ENCODE measurements around the gene CACNG5.

The CACNG5 gene

DNA sequence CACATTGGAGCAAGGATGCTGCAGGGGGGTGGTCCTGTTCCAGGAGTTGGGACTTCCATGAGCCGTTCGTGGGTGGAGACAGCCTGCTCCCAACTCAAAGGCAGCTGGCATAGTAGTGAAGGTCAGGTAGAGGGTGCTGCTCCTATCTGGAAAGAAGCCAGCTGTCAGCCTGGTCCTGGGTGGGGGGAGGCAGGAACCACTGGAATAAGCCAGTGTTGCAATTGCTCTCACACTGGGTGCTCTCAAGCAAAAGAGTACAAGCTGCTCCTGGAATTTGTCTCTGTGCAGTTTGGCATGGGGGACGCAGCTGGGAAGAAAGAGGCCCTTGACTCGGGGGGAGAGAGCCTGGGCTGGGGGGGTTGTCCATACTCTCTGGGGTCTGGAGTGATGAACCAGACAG lies 8.7 kb downstream of the CACNG5 start:
- TF ChIP-seq ZNF565 (CRISPR knock-in tag; conservative IDR thresholded peaks at IDR 0.05; ENCODE audit: low read depth) = no peak
- no peak for TF ChIP-seq ZC3H10 (CRISPR knock-in tag; IDR thresholded peaks at IDR 0.05)
- no peak for TF ChIP-seq ZFP3 (CRISPR knock-in tag; IDR thresholded peaks at IDR 0.05)
- ATAC-seq = no peak

DNA sequence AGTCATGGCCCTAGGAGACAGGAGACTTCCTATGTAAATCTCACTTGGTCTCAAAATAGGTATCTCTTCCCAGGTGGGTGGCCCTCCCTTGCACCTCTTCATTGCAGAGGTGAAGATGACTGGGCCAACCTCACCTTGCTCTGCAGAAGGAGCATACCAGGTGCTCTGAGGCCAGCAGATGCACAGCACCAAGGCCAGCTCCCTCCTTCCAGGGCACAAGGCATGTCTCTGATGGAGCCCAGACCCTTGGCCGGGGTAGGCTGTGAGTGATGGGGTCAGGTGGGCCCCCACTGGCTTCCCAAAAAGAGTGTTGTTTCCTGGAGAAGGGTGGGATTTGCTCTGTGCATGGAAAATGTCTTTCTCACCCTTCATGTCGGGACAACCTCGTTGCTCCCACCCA lies 12.8 kb downstream of the CACNG5 start:
- ATAC-seq = no peak

DNA sequence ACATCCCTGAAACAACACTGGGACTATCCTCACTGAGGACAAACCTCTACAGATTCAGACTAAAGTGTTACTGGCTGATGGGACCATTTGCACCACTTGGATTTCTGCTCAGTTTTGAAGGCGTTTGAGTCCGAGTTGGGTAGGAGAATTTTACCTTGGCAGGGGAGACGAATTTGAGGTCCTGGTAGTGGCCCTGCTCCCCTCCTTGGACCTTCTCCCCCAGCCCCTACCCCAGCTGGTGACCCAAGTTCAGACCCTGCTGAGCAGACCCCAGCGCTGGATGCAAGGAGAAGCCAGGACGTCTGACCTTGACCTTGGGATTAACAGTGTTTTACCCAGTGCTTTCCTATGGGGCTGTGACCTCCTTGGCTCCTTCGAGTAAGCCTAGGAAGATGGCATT lies 13.6 kb downstream of the CACNG5 start:
- no peak for ATAC-seq

More for the DNA sequence above, 12.8 kb downstream of the CACNG5 start:
- no peak for TF ChIP-seq ZC3H10 (CRISPR knock-in tag; IDR thresholded peaks at IDR 0.05)

DNA sequence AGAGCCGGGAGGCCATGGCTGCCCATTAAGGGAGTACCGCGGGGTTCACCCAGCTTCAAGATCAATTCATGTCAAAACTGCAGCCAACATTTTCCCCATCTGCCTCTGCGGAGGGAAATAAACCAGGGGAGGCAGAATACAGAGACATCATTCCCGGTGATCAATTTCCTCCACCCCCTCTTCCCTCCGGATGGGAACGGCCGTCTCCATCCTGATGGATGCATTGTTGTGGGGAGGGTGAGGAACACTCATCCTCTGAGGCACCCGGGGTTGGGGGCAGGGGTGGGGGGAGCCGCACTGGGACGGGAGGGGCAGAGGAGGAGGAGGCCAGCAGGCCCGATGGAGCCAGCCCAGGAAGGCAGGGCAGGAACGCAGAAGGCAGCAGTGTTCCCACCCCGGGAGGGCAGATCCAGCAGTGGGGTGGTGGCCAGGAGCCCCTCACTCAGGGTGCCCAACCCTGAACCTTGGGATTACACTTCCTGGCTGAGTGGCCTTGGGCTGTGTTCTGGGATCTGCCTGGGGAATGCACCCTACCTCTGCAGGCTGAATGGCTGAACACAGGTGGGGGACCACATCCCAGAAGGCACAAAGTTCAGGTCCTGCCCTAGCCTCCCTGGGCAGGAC lies 14.2 kb downstream of the CACNG5 start:
- no peak for TF ChIP-seq TOX (CRISPR knock-in tag; IDR thresholded peaks at IDR 0.05; ENCODE audit: borderline replicate concordance)
- no peak for TF ChIP-seq ZNF70 (CRISPR knock-in tag; IDR thresholded peaks at IDR 0.05)
- TF ChIP-seq, protein P1, sequence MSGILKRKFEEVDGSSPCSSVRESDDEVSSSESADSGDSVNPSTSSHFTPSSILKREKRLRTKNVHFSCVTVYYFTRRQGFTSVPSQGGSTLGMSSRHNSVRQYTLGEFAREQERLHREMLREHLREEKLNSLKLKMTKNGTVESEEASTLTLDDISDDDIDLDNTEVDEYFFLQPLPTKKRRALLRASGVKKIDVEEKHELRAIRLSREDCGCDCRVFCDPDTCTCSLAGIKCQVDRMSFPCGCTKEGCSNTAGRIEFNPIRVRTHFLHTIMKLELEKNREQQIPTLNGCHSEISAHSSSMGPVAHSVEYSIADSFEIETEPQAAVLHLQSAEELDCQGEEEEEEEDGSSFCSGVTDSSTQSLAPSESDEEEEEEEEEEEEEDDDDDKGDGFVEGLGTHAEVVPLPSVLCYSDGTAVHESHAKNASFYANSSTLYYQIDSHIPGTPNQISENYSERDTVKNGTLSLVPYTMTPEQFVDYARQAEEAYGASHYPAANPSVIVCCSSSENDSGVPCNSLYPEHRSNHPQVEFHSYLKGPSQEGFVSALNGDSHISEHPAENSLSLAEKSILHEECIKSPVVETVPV (CRISPR knock-in tag; IDR thresholded peaks at IDR 0.05) = no peak
- TF ChIP-seq, protein P2, sequence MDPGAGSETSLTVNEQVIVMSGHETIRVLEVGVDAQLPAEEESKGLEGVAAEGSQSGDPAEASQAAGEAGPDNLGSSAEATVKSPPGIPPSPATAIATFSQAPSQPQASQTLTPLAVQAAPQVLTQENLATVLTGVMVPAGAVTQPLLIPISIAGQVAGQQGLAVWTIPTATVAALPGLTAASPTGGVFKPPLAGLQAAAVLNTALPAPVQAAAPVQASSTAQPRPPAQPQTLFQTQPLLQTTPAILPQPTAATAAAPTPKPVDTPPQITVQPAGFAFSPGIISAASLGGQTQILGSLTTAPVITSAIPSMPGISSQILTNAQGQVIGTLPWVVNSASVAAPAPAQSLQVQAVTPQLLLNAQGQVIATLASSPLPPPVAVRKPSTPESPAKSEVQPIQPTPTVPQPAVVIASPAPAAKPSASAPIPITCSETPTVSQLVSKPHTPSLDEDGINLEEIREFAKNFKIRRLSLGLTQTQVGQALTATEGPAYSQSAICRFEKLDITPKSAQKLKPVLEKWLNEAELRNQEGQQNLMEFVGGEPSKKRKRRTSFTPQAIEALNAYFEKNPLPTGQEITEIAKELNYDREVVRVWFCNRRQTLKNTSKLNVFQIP (CRISPR knock-in tag; IDR thresholded peaks at IDR 0.05; ENCODE audit: borderline replicate concordance, low read depth) = no peak
- no peak for ATAC-seq

More for the DNA sequence above, 13.6 kb downstream of the CACNG5 start:
- no peak for TF ChIP-seq ZNF8 (CRISPR knock-in tag; IDR thresholded peaks at IDR 0.05)
- TF ChIP-seq ZC3H10 (CRISPR knock-in tag; IDR thresholded peaks at IDR 0.05) = no peak
- TF ChIP-seq ZFP3 (CRISPR knock-in tag; IDR thresholded peaks at IDR 0.05) = no peak
- TF ChIP-seq CSDC2 (CRISPR knock-in tag; IDR thresholded peaks at IDR 0.05) = no peak
- TF ChIP-seq RARB (CRISPR knock-in tag; IDR thresholded peaks at IDR 0.05) = no peak
- TF ChIP-seq ZNF565 (CRISPR knock-in tag; conservative IDR thresholded peaks at IDR 0.05; ENCODE audit: low read depth) = no peak
- no peak for TF ChIP-seq GLIS3 (CRISPR knock-in tag; IDR thresholded peaks at IDR 0.05)
- no peak for TF ChIP-seq ISL1 (CRISPR knock-in tag; IDR thresholded peaks at IDR 0.05)
- TF ChIP-seq BACH2 (CRISPR knock-in tag; IDR thresholded peaks at IDR 0.05; ENCODE audit: borderline replicate concordance) = no peak
- no peak for TF ChIP-seq SNAI2 (CRISPR knock-in tag; IDR thresholded peaks at IDR 0.05)
- TF ChIP-seq, protein P3, sequence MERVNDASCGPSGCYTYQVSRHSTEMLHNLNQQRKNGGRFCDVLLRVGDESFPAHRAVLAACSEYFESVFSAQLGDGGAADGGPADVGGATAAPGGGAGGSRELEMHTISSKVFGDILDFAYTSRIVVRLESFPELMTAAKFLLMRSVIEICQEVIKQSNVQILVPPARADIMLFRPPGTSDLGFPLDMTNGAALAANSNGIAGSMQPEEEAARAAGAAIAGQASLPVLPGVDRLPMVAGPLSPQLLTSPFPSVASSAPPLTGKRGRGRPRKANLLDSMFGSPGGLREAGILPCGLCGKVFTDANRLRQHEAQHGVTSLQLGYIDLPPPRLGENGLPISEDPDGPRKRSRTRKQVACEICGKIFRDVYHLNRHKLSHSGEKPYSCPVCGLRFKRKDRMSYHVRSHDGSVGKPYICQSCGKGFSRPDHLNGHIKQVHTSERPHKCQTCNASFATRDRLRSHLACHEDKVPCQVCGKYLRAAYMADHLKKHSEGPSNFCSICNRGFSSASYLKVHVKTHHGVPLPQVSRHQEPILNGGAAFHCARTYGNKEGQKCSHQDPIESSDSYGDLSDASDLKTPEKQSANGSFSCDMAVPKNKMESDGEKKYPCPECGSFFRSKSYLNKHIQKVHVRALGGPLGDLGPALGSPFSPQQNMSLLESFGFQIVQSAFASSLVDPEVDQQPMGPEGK (CRISPR knock-in tag; IDR thresholded peaks at IDR 0.05; ENCODE audit: borderline replicate concordance) = no peak
- TF ChIP-seq, protein P2 (CRISPR knock-in tag; IDR thresholded peaks at IDR 0.05; ENCODE audit: borderline replicate concordance, low read depth) = no peak
- TF ChIP-seq OSR1 (CRISPR knock-in tag; IDR thresholded peaks at IDR 0.05) = no peak
- TF ChIP-seq TCF4 (CRISPR knock-in tag; IDR thresholded peaks at IDR 0.05; ENCODE audit: borderline replicate concordance) = no peak
- TF ChIP-seq ZFP30 (CRISPR knock-in tag; IDR thresholded peaks at IDR 0.05) = no peak
- TF ChIP-seq TOX (CRISPR knock-in tag; IDR thresholded peaks at IDR 0.05; ENCODE audit: borderline replicate concordance) = no peak
- TF ChIP-seq, protein P4, sequence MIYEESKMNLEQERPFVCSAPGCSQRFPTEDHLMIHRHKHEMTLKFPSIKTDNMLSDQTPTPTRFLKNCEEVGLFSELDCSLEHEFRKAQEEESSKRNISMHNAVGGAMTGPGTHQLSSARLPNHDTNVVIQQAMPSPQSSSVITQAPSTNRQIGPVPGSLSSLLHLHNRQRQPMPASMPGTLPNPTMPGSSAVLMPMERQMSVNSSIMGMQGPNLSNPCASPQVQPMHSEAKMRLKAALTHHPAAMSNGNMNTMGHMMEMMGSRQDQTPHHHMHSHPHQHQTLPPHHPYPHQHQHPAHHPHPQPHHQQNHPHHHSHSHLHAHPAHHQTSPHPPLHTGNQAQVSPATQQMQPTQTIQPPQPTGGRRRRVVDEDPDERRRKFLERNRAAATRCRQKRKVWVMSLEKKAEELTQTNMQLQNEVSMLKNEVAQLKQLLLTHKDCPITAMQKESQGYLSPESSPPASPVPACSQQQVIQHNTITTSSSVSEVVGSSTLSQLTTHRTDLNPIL (CRISPR knock-in tag; IDR thresholded peaks at IDR 0.05; ENCODE audit: low read depth) = no peak
- TF ChIP-seq, protein P1 (CRISPR knock-in tag; IDR thresholded peaks at IDR 0.05) = no peak

All from SK-N-SH treated with all-trans-retinoic acid at 6 μM for 48 hours (cell line).